ENCODE results near the gene RAB3GAP2.

GRCh38 chr1:220166853-220167252, 105.4 kb downstream of the RAB3GAP2 start:
- TF ChIP-seq POLR2A (IDR thresholded peaks at IDR 0.05; ENCODE audit: low read depth, low read length): no peak
- TF ChIP-seq TAF1 (IDR thresholded peaks at IDR 0.05; ENCODE audit: low read depth, low read length): no peak
- TF ChIP-seq POLR2AphosphoS5 (IDR thresholded peaks at IDR 0.05; ENCODE audit: low read depth, low read length): no peak
- TF ChIP-seq POU2F2 (IDR thresholded peaks at IDR 0.05; ENCODE audit: low read depth, low read length): no peak
